PC-9 (cell line): ENCODE data around the gene ZNF407.

Experiments
- EZH2 ChIP-seq: fragments of 200-600 bp; sonication (generic); IDR thresholded peaks from 2 replicates; pipeline ENCODE4 v1.8.0; 2017; ENCODE audit warnings: antibody characterized with exemption, low read depth
- TF ChIP-seq, protein P1 (sequence below): fragments of 200-600 bp; sonication (generic); conservative IDR thresholded peaks from 2 replicates; pipeline ENCODE4 v1.6.1; 2017; ENCODE audit warnings: mixed run types, antibody characterized with exemption, mild to moderate bottlenecking, moderate library complexity

DNA sequence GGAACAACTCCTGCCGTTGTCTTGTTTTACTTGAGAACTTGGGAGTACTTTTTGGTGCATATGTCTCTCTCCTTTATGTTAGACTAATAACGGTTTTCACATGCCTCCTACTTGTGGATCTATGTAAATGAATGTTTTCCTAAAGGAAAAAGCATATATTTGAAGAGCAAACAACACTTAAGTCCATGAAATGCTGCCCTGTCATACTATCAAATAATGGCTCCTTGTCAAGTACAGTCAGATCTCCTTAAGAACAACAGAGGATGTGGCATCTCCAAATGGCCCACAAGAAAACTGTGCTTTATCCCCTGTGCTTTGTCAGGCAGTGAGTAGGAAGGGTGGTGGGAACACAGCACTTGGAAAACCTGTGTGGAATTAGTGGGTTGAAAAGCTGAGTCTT is 413.0 kb downstream of the ZNF407 start:
- TF ChIP-seq, protein P1, sequence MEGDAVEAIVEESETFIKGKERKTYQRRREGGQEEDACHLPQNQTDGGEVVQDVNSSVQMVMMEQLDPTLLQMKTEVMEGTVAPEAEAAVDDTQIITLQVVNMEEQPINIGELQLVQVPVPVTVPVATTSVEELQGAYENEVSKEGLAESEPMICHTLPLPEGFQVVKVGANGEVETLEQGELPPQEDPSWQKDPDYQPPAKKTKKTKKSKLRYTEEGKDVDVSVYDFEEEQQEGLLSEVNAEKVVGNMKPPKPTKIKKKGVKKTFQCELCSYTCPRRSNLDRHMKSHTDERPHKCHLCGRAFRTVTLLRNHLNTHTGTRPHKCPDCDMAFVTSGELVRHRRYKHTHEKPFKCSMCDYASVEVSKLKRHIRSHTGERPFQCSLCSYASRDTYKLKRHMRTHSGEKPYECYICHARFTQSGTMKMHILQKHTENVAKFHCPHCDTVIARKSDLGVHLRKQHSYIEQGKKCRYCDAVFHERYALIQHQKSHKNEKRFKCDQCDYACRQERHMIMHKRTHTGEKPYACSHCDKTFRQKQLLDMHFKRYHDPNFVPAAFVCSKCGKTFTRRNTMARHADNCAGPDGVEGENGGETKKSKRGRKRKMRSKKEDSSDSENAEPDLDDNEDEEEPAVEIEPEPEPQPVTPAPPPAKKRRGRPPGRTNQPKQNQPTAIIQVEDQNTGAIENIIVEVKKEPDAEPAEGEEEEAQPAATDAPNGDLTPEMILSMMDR = no peak
- TF ChIP-seq EZH2 = no peak
